Osteoblast (primary cell): ENCODE data around the gene ARHGAP10. TPM values are rescaled to one million over a fixed set of nuclear protein-coding genes. Genes with fewer than 3 reads are reported as not detected.

ENCODE experiments used
- DNase-seq: peaks from one replicate; pipeline ENCODE4 v3.0.0; 2011; ENCODE audit warnings: low spot score, mixed read lengths; ENCODE audit not compliant: insufficient read length; ENCODE audit errors: missing footprints
- H2AFZ ChIP-seq: 2 replicates; pipeline ENCODE4 v1.6.0; 2011; ENCODE audit warnings: mild to moderate bottlenecking, low read length
- H3K27ac ChIP-seq: 2 replicates; pipeline ENCODE4 v1.5.1; 2011; ENCODE audit warnings: mild to moderate bottlenecking, low read depth, low read length, moderate library complexity
- H3K27me3 ChIP-seq: 2 replicates; pipeline ENCODE4 v1.6.0; 2012; ENCODE audit warnings: mild to moderate bottlenecking, control low read depth, inconsistent platforms, low read length, moderate library complexity; ENCODE audit not compliant: insufficient read depth
- H3K36me3 ChIP-seq: 2 replicates; pipeline ENCODE4 v1.5.1; 2011; ENCODE audit warnings: mild to moderate bottlenecking, low read length, control low read depth, moderate library complexity; ENCODE audit not compliant: insufficient read depth
- H3K4me1 ChIP-seq: 2 replicates; pipeline ENCODE4 v1.5.1; 2011; ENCODE audit warnings: mild to moderate bottlenecking, low read length, control low read depth, moderate library complexity; ENCODE audit not compliant: insufficient read depth
- H3K4me2 ChIP-seq: 2 replicates; pipeline ENCODE4 v1.6.0; 2011; ENCODE audit warnings: mild to moderate bottlenecking, low read length; ENCODE audit not compliant: insufficient read depth
- H3K4me3 ChIP-seq: fragments of 200-600 bp; sonication (generic); 3 replicates; pipeline ENCODE4 v1.5.1; 2012; ENCODE audit warnings: mild to moderate bottlenecking, low read length, inconsistent platforms; ENCODE audit not compliant: insufficient read depth
- H3K79me2 ChIP-seq: 2 replicates; pipeline ENCODE4 v1.6.0; 2012; ENCODE audit warnings: mild to moderate bottlenecking, low read length, control low read depth, inconsistent platforms; ENCODE audit not compliant: insufficient read depth
- H3K9me3 ChIP-seq: 2 replicates; pipeline ENCODE4 v1.5.1; 2011; ENCODE audit warnings: low read depth, low read length, control low read depth
- H4K20me1 ChIP-seq: 2 replicates; pipeline ENCODE4 v1.6.0; 2012; ENCODE audit warnings: mild to moderate bottlenecking, low read length, control low read depth; ENCODE audit not compliant: insufficient read depth
- total RNA-seq: library from RNA; depleted of rRNA; stranded (reverse); fragments of >200 nt; gene quantifications from 2 replicates; pipeline ENCODE4 v1.2.3, GENCODE V29; 2012
- TF ChIP-seq, protein P1 (sequence below): IDR thresholded peaks from 2 replicates; pipeline ENCODE4 v1.5.1; 2011; ENCODE audit warnings: mild to moderate bottlenecking, low read depth, low read length, moderate library complexity; ENCODE audit errors: extremely low read depth

The ARHGAP10 gene
- total RNA-seq, 1 donor = 31.5 TPM

GRCh38 chr4:148092316-148093014 is 360.6 kb downstream of the ARHGAP10 start:
- H3K4me1 ChIP-seq = peaks cover 4% of the 10 kb centered on the region
- H3K27me3 ChIP-seq = no peaks in the 10 kb centered on the region
- H3K27ac ChIP-seq = no peak overlapping the region
- H3K4me3 ChIP-seq = no peak overlapping the region
- no peak overlapping the region for H2AFZ ChIP-seq
- H3K9me3 ChIP-seq = no peaks in the 10 kb centered on the region
- H3K36me3 ChIP-seq = no peaks in the 10 kb centered on the region
- no peak for DNase-seq
- H4K20me1 ChIP-seq = no peaks in the 10 kb centered on the region
- H3K4me2 ChIP-seq = no peak overlapping the region
- H3K79me2 ChIP-seq = no peaks in the 10 kb centered on the region
- TF ChIP-seq, protein P1, sequence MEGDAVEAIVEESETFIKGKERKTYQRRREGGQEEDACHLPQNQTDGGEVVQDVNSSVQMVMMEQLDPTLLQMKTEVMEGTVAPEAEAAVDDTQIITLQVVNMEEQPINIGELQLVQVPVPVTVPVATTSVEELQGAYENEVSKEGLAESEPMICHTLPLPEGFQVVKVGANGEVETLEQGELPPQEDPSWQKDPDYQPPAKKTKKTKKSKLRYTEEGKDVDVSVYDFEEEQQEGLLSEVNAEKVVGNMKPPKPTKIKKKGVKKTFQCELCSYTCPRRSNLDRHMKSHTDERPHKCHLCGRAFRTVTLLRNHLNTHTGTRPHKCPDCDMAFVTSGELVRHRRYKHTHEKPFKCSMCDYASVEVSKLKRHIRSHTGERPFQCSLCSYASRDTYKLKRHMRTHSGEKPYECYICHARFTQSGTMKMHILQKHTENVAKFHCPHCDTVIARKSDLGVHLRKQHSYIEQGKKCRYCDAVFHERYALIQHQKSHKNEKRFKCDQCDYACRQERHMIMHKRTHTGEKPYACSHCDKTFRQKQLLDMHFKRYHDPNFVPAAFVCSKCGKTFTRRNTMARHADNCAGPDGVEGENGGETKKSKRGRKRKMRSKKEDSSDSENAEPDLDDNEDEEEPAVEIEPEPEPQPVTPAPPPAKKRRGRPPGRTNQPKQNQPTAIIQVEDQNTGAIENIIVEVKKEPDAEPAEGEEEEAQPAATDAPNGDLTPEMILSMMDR = no peak

GRCh38 chr4:148093065-148093464 is 361.2 kb downstream of the ARHGAP10 start:
- Histone ChIP-seq H2AFZ (no peak overlapping the region), H4K20me1 (no peaks in the 10 kb centered on the region), H3K27me3 (no peaks in the 10 kb centered on the region), H3K4me1 (peaks cover 4% of the 10 kb centered on the region), H3K9me3 (no peaks in the 10 kb centered on the region), H3K27ac (no peak overlapping the region), H3K36me3 (no peaks in the 10 kb centered on the region), H3K4me3 (no peak overlapping the region), H3K79me2 (no peaks in the 10 kb centered on the region), H3K4me2 (no peak overlapping the region)
- no peak for DNase-seq
- TF ChIP-seq, protein P1 = no peak

- H3K4me2 ChIP-seq = no peak overlapping the region
- no peak for DNase-seq
- no peak overlapping the region for H3K27ac ChIP-seq
- no peaks in the 10 kb centered on the region for H3K9me3 ChIP-seq
- no peaks in the 10 kb centered on the region for H4K20me1 ChIP-seq
- H3K4me3 ChIP-seq = no peak overlapping the region
- no peaks in the 10 kb centered on the region for H3K27me3 ChIP-seq
- peaks cover 4% of the 10 kb centered on the region for H3K4me1 ChIP-seq
- H2AFZ ChIP-seq = no peak overlapping the region
- no peaks in the 10 kb centered on the region for H3K36me3 ChIP-seq
- H3K79me2 ChIP-seq = no peaks in the 10 kb centered on the region
- TF ChIP-seq, protein P1 = no peak
Observed at GRCh38 chr4:148094149-148094548, 362.3 kb downstream of the ARHGAP10 start.

GRCh38 chr4:148095346-148095923 is 363.5 kb downstream of the ARHGAP10 start:
- DNase-seq = no peak
- Histone ChIP-seq H3K27me3 (no peaks in the 10 kb centered on the region), H3K79me2 (no peaks in the 10 kb centered on the region), H4K20me1 (no peaks in the 10 kb centered on the region), H3K36me3 (no peaks in the 10 kb centered on the region), H3K27ac (no peak overlapping the region), H3K4me2 (no peak overlapping the region), H2AFZ (no peak overlapping the region), H3K4me1 (peaks cover 4% of the 10 kb centered on the region), H3K9me3 (no peaks in the 10 kb centered on the region), H3K4me3 (no peak overlapping the region)
- TF ChIP-seq, protein P1 = no peak
